Natural killer cell (primary cell): ENCODE measurements around the gene PREP. TPM values are rescaled to one million over a fixed set of nuclear protein-coding genes. Genes with fewer than 3 reads are reported as not detected.

Experiments used
- ATAC-seq, 3 donors: fragments of 150-1000 bp in 2 of 3; fragments of 200-7000 bp in 1 of 3; cut with Tn5 transposase; 1 replicate in 1 of 3; 2 replicates in 2 of 3; pipeline ENCODE4 v1.10.0; 2021; ENCODE audit warnings: mild to moderate bottlenecking in 2 of 3, moderate library complexity in 2 of 3
- DNase-seq, 2 donors: peaks; one replicate each; pipeline versions ENCODE4 v3.0.0 to v3.0.0-alpha.2; 2013 to 2021; ENCODE audit warnings: mixed read lengths in 1 of 2
- H3K27ac ChIP-seq: one replicate; pipeline ENCODE4 v1.5.1; 2013; ENCODE audit warnings: mild to moderate bottlenecking, low read length
- H3K27me3 ChIP-seq: one replicate; pipeline ENCODE4 v1.6.1; 2013; ENCODE audit warnings: low read length; ENCODE audit not compliant: control insufficient read depth, insufficient read depth
- H3K36me3 ChIP-seq: one replicate; pipeline ENCODE4 v1.6.1; 2013; ENCODE audit warnings: low read length; ENCODE audit not compliant: control insufficient read depth, insufficient read depth
- H3K4me1 ChIP-seq: one replicate; pipeline ENCODE4 v1.6.1; 2013; ENCODE audit warnings: low read length; ENCODE audit not compliant: control insufficient read depth, insufficient read depth
- H3K4me3 ChIP-seq: one replicate; pipeline ENCODE4 v1.5.1; 2013; ENCODE audit warnings: low read length
- H3K9me3 ChIP-seq: one replicate; pipeline ENCODE4 v1.6.1; 2013; ENCODE audit warnings: low read length; ENCODE audit not compliant: control insufficient read depth, insufficient read depth
- H3K27ac Mint-ChIP-seq, 2 donors: one replicate each; pipeline ENCODE4 v1.8.0; 2022; ENCODE audit warnings: mild to moderate bottlenecking in 2 of 2, mixed read lengths in 2 of 2, moderate library complexity in 1 of 2
- H3K27me3 Mint-ChIP-seq, 2 donors: one replicate each; pipeline ENCODE4 v1.8.0; 2022; ENCODE audit warnings: low read depth in 2 of 2, mixed read lengths in 2 of 2
- H3K36me3 Mint-ChIP-seq: one replicate; pipeline ENCODE4 v1.8.0; 2022; ENCODE audit warnings: mixed read lengths
- H3K4me1 Mint-ChIP-seq, 2 donors: one replicate each; pipeline ENCODE4 v1.8.0; 2022; ENCODE audit warnings: mixed read lengths in 2 of 2
- H3K4me3 Mint-ChIP-seq: one replicate; pipeline ENCODE4 v1.8.0; 2022; ENCODE audit warnings: mild to moderate bottlenecking, moderate library complexity, mixed read lengths
- H3K9me3 Mint-ChIP-seq, 2 donors: one replicate each; pipeline ENCODE4 v1.8.0; 2022; ENCODE audit warnings: mixed read lengths in 2 of 2
- CTCF ChIP-seq: fragments of 200-600 bp; IDR thresholded peaks from one replicate; pipeline ENCODE4 v1.8.0; 2022; ENCODE audit warnings: antibody characterized with exemption
- WGBS: methylation state at CpG from one replicate; pipeline ENCODE4 v1.1.7; 2013; ENCODE audit warnings: missing lambda C conversion rate; ENCODE audit not compliant: insufficient coverage; 5-methylcytosine and 5-hydroxymethylcytosine counted together
- intact Hi-C: fragments of 100-400 bp; cut with micrococcal nuclease; formaldehyde crosslinking; loops from one replicate; pipeline ENCODE4 v1.14.2; 2022
- total RNA-seq, 4 donors: library from RNA; stranded (reverse); fragments of 120-200 nt in 1 of 4; gene quantifications; one replicate each; pipeline versions ENCODE4 v1.2.3 to v1.2.4, GENCODE V29; 2013 to 2022

Gene PREP
- total RNA-seq, 3 donors from 2014 or later (not counting 1 experiment from before 2014, with no cell fraction given), result 30.0 to 42.9 (median 37.1) TPM

GRCh38 chr6:105409734-105410133 is 6.9 kb upstream of the PREP start:
- Histone ChIP-seq H3K36me3 (no peaks in the 10 kb centered on the region), H3K4me3 (no peak overlapping the region), H3K4me1 (no peaks in the 10 kb centered on the region), H3K27me3 (peaks cover 15% of the 10 kb centered on the region), H3K9me3 (no peaks in the 10 kb centered on the region), H3K27ac (no peak overlapping the region)
- no peak overlapping the region for H3K4me3 Mint-ChIP-seq
- H3K4me1 Mint-ChIP-seq, result no peaks in the 10 kb centered on the region
- 100% methylated on average over 1 of the region's 1 CpG for WGBS
- peaks cover 0 to 3% of the 10 kb centered on the region in 2 donors for H3K9me3 Mint-ChIP-seq
- H3K27ac Mint-ChIP-seq, result no peak overlapping the region
- ATAC-seq (no peak), DNase-seq (no peak)
- intact Hi-C loops, result no loop called here
- H3K27me3 Mint-ChIP-seq, result peaks cover 39 to 42% of the 10 kb centered on the region in 2 donors
- H3K36me3 Mint-ChIP-seq, result peaks cover 11% of the 10 kb centered on the region
- TF ChIP-seq CTCF, result no peak

- peaks cover 53 to 62% of the 10 kb centered on the region in 2 donors for H3K4me1 Mint-ChIP-seq
- H3K27me3 Mint-ChIP-seq, result peaks cover 0 to 5% of the 10 kb centered on the region in 2 donors
- H3K4me1 ChIP-seq, result peaks cover 35% of the 10 kb centered on the region
- no peaks in the 10 kb centered on the region for H3K9me3 Mint-ChIP-seq
- intact Hi-C loops, result loop anchor here (5.0 kb wide), 1 partner anchor 85 kb away; no protein-coding TSS in a partner anchor
- peak overlapping the region; percentile 90 for H3K4me3 ChIP-seq
- ATAC-seq, result peak; percentile 55 to 60 (median 56)
- WGBS, result 7% methylated on average over 45 of the region's 48 CpGs
- H3K9me3 ChIP-seq, result no peaks in the 10 kb centered on the region
- peak overlapping the region; percentile 40 for H3K27ac ChIP-seq
- no peaks in the 10 kb centered on the region for H3K36me3 ChIP-seq
- TF ChIP-seq CTCF, result no peak
- peak in 1 of 2 donors; percentile 55 for DNase-seq
- H3K36me3 Mint-ChIP-seq, result no peaks in the 10 kb centered on the region
- H3K4me3 Mint-ChIP-seq, result peak overlapping the region; percentile 94
- peak overlapping the region; percentile 69 to 83 for H3K27ac Mint-ChIP-seq
- no peaks in the 10 kb centered on the region for H3K27me3 ChIP-seq
Observed at GRCh38 chr6:105402090-105402938, 568 bp downstream of the PREP start.

- intact Hi-C loops, result loop anchor here (5.0 kb wide), 1 partner anchor 84 kb away; no protein-coding TSS in a partner anchor
- peaks cover 0 to 2% of the 10 kb centered on the region in 2 donors for H3K27me3 Mint-ChIP-seq
- peaks cover 1% of the 10 kb centered on the region for H3K36me3 ChIP-seq
- peak overlapping the region; percentile 94 for H3K4me3 Mint-ChIP-seq
- H3K9me3 Mint-ChIP-seq, result no peaks in the 10 kb centered on the region
- ATAC-seq, result no peak
- peak overlapping the region; percentile 69 to 83 for H3K27ac Mint-ChIP-seq
- DNase-seq, result no peak
- peaks cover 35% of the 10 kb centered on the region for H3K4me1 ChIP-seq
- TF ChIP-seq CTCF, result no peak
- H3K4me3 ChIP-seq, result peak overlapping the region; percentile 90
- peaks cover 53 to 63% of the 10 kb centered on the region in 2 donors for H3K4me1 Mint-ChIP-seq
- H3K27ac ChIP-seq, result no peak overlapping the region
- 90% methylated on average over 8 of the region's 8 CpGs for WGBS
- no peaks in the 10 kb centered on the region for H3K9me3 ChIP-seq
- no peaks in the 10 kb centered on the region for H3K27me3 ChIP-seq
- H3K36me3 Mint-ChIP-seq, result no peaks in the 10 kb centered on the region
Observed at GRCh38 chr6:105401247-105402089, 1.4 kb downstream of the PREP start.
